Endothelial cell of umbilical vein (primary cell): Measurements from ENCODE around the gene PSMA5.

Source experiments
- POLR2A ChIP-seq: IDR thresholded peaks from 2 replicates; pipeline ENCODE4 v1.6.1; 2012; ENCODE audit warnings: low read depth, mild to moderate bottlenecking, control low read depth, low read length
- TF ChIP-seq, protein P1 (sequence below), 2 donors: IDR thresholded peaks; 1 replicate in 1 of 2; 2 replicates in 1 of 2; pipeline ENCODE4 v1.5.1; 2011; ENCODE audit warnings: low read length in 2 of 2, mild to moderate bottlenecking in 2 of 2, moderate library complexity in 2 of 2, control low read depth in 1 of 2, inconsistent platforms in 1 of 2, low read depth in 1 of 2; ENCODE audit not compliant: insufficient read depth in 1 of 2; ENCODE audit errors: extremely low read depth in 1 of 2

- TF ChIP-seq, protein P1, sequence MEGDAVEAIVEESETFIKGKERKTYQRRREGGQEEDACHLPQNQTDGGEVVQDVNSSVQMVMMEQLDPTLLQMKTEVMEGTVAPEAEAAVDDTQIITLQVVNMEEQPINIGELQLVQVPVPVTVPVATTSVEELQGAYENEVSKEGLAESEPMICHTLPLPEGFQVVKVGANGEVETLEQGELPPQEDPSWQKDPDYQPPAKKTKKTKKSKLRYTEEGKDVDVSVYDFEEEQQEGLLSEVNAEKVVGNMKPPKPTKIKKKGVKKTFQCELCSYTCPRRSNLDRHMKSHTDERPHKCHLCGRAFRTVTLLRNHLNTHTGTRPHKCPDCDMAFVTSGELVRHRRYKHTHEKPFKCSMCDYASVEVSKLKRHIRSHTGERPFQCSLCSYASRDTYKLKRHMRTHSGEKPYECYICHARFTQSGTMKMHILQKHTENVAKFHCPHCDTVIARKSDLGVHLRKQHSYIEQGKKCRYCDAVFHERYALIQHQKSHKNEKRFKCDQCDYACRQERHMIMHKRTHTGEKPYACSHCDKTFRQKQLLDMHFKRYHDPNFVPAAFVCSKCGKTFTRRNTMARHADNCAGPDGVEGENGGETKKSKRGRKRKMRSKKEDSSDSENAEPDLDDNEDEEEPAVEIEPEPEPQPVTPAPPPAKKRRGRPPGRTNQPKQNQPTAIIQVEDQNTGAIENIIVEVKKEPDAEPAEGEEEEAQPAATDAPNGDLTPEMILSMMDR (IDR thresholded peaks at IDR 0.05; ENCODE audit: extremely low read depth in 1 of 2, insufficient read depth in 1 of 2, low read depth in 1 of 2, low read length in 2 of 2): no peak
- TF ChIP-seq POLR2A: no peak
Observed at GRCh38 chr1:109400035-109400655, 26.1 kb downstream of the PSMA5 start.
